Right kidney (tissue), 9 donors: ENCODE data around the gene SERP2.
A peak's percentile ranks its signal among the peaks of the same experiment; 100 is the strongest.
"Not testable (repeated sequence)": the region's sequence is repeated elsewhere in the genome, so short reads cannot be mapped to it uniquely, and the experiment has no call there.

Experiments used
- DNase-seq: peaks from one replicate; pipeline ENCODE4 v3.0.0-alpha.2; 2016
- long read RNA-seq, 8 donors: transcript quantifications; one replicate each; lab custom pipeline, GENCODE V29; 2026

SERP2 gene
- long read RNA-seq, donor 1, transcript SERP2-203 (4 exons, 962 nt), result major isoform, 7 of 7 reads
- long read RNA-seq, donor 1, partial matches to known transcripts, result 0 of 7 reads
- long read RNA-seq, donor 1, other reads (novel, unspliced or antisense), result 0 of 7 reads
- long read RNA-seq, donor 2, partial matches to known transcripts, result 0 of 2 reads
- long read RNA-seq, donor 2, other reads (novel, unspliced or antisense), result 0 of 2 reads
- long read RNA-seq, donor 3, result 0 reads
- long read RNA-seq, donor 4, partial matches to known transcripts, result 0 of 2 reads
- long read RNA-seq, donor 4, other reads (novel, unspliced or antisense), result 0 of 2 reads
- long read RNA-seq, donor 5, transcript SERP2-203 (4 exons, 962 nt), result major isoform, 5 of 5 reads
- long read RNA-seq, donor 5, partial matches to known transcripts, result 0 of 5 reads
- long read RNA-seq, donor 5, other reads (novel, unspliced or antisense), result 0 of 5 reads
- long read RNA-seq, donor 6, partial matches to known transcripts, result 0 of 2 reads
- long read RNA-seq, donor 6, other reads (novel, unspliced or antisense), result 0 of 2 reads
- long read RNA-seq, donor 7, transcript SERP2-203 (4 exons, 962 nt), result major isoform, 7 of 14 reads
- long read RNA-seq, donor 7, partial matches to known transcripts, result 5 of 14 reads
- long read RNA-seq, donor 7, other reads (novel, unspliced or antisense), result 0 of 14 reads
- long read RNA-seq, donor 8, partial matches to known transcripts, result 0 of 4 reads
- long read RNA-seq, donor 8, other reads (novel, unspliced or antisense), result 0 of 4 reads

GRCh38 chr13:44373601-44374347 lies at the start of gene SERP2:
Gene SERP2, plus strand, starts transcription at chr13:44373824. Its CDS starts 202 bp downstream, at chr13:44374026.
- peak; percentile 82 for DNase-seq

GRCh38 chr13:44326961-44327360 lies 46.7 kb upstream of the SERP2 start:
- DNase-seq, result no peak

- not testable (repeated sequence) for DNase-seq
Measured at GRCh38 chr13:44329041-44329440, 44.6 kb upstream of the SERP2 start.

- no peak for DNase-seq
Measured at GRCh38 chr13:44329909-44330545, 43.6 kb upstream of the SERP2 start.

- no peak for DNase-seq
Measured at GRCh38 chr13:44331446-44331845, 42.2 kb upstream of the SERP2 start.

GRCh38 chr13:44331912-44332851 lies 41.4 kb upstream of the SERP2 start:
- peak; percentile 59 for DNase-seq

- no peak for DNase-seq
Measured at GRCh38 chr13:44333950-44334655, 39.5 kb upstream of the SERP2 start.

GRCh38 chr13:44334751-44335150 lies 38.9 kb upstream of the SERP2 start:
- DNase-seq, result no peak

- DNase-seq, result no peak
Measured at GRCh38 chr13:44336934-44337333, 36.7 kb upstream of the SERP2 start.

- no peak for DNase-seq
Measured at GRCh38 chr13:44337581-44337980, 36.0 kb upstream of the SERP2 start.

- no peak for DNase-seq
Measured at GRCh38 chr13:44340508-44340907, 33.1 kb upstream of the SERP2 start.

- no peak for DNase-seq
Measured at GRCh38 chr13:44342741-44343140, 30.9 kb upstream of the SERP2 start.

- DNase-seq, result no peak
Measured at GRCh38 chr13:44346534-44346933, 27.1 kb upstream of the SERP2 start.

GRCh38 chr13:44347301-44347700 lies 26.3 kb upstream of the SERP2 start:
- no peak for DNase-seq

GRCh38 chr13:44347949-44348348 lies 25.7 kb upstream of the SERP2 start:
- no peak for DNase-seq

- DNase-seq, result no peak
Measured at GRCh38 chr13:44350775-44351504, 22.7 kb upstream of the SERP2 start.

GRCh38 chr13:44351505-44351854 lies 22.1 kb upstream of the SERP2 start:
- DNase-seq, result no peak

- no peak for DNase-seq
Measured at GRCh38 chr13:44352202-44352601, 21.4 kb upstream of the SERP2 start.

GRCh38 chr13:44352671-44353070 lies 21.0 kb upstream of the SERP2 start:
- no peak for DNase-seq

- no peak for DNase-seq
Measured at GRCh38 chr13:44354331-44354730, 19.3 kb upstream of the SERP2 start.
